ENCODE results near the gene IKZF5.

IKZF5 gene

GRCh38 chr10:123008355-123009104 is at the start of gene IKZF5, which contains the start of gene ACADSB:
IKZF5 (minus strand) TSS chr10:123008795; CDS start chr10:122998625, 10,170 bp downstream.
ACADSB (plus strand) TSS chr10:123009006; CDS start chr10:123009030, 24 bp downstream.
- DNase-seq = peak; percentile 98

GRCh38 chr10:123057968-123058367 is 49.4 kb upstream of the IKZF5 start:
- no peak for DNase-seq

- DNase-seq = no peak
These were observed 37.6 kb upstream of the IKZF5 start for GRCh38 chr10:123045961-123046731.

- DNase-seq = no peak
These were observed 35.8 kb upstream of the IKZF5 start for GRCh38 chr10:123044391-123044790.

GRCh38 chr10:123043409-123043925 is 34.9 kb upstream of the IKZF5 start:
- DNase-seq = peak; percentile 57

- no peak for DNase-seq
These were observed 34.3 kb upstream of the IKZF5 start for GRCh38 chr10:123042708-123043408.

- no peak for DNase-seq
These were observed 31.0 kb upstream of the IKZF5 start for GRCh38 chr10:123039632-123039930.

GRCh38 chr10:123038782-123039631 is 30.4 kb upstream of the IKZF5 start:
- no peak for DNase-seq

GRCh38 chr10:123035467-123036086 is 27.0 kb upstream of the IKZF5 start:
- no peak for DNase-seq

- DNase-seq = no peak
These were observed 25.7 kb upstream of the IKZF5 start for GRCh38 chr10:123034332-123034731.

GRCh38 chr10:123031124-123031523 is 22.5 kb upstream of the IKZF5 start:
- no peak for DNase-seq

- DNase-seq = no peak
These were observed 19.3 kb upstream of the IKZF5 start for GRCh38 chr10:123027861-123028260.

GRCh38 chr10:123026302-123026701 is 17.7 kb upstream of the IKZF5 start:
- DNase-seq = no peak

- no peak for DNase-seq
These were observed 15.9 kb upstream of the IKZF5 start for GRCh38 chr10:123024540-123024939.

GRCh38 chr10:123021517-123021916 is 12.9 kb upstream of the IKZF5 start:
- no peak for DNase-seq

GRCh38 chr10:123019941-123020703 is 11.5 kb upstream of the IKZF5 start:
- DNase-seq = no peak

- no peak for DNase-seq
These were observed 10.7 kb upstream of the IKZF5 start for GRCh38 chr10:123019264-123019663.

- DNase-seq = no peak
These were observed 9.9 kb upstream of the IKZF5 start for GRCh38 chr10:123018531-123018930.

GRCh38 chr10:123017421-123018165 is 9.0 kb upstream of the IKZF5 start:
- no peak for DNase-seq

- no peak for DNase-seq
These were observed 7.6 kb upstream of the IKZF5 start for GRCh38 chr10:123016228-123016627.

All from CD4-positive, alpha-beta T cell treated with Interleukin-10 for 1 hour (primary cell).